Gastrocnemius medialis (tissue), 4 donors: ENCODE results near the gene EFCC1. TPM values are rescaled to one million over a fixed set of nuclear protein-coding genes. Genes with fewer than 3 reads are reported as not detected.

ENCODE experiments used
- ATAC-seq, 2 donors: fragments of 150-250 bp; one replicate each; pipeline ENCODE4 v1.9.1; 2016
- DNase-seq, 2 donors: peaks; one replicate each; pipeline ENCODE4 v3.0.0-alpha.2; 2019
- H3K27ac ChIP-seq, 4 donors: fragments of 200-600 bp; sonication (generic); 1 replicate in 1 of 4; 2 replicates in 3 of 4; pipeline ENCODE4 v1.5.1; 2016 to 2018; ENCODE audit warnings: mild to moderate bottlenecking in 2 of 4, moderate library complexity in 1 of 4
- H3K27me3 ChIP-seq, 3 donors: fragments of 200-600 bp; sonication (generic) in 2 of 3; 1 replicate in 1 of 3; 2 replicates in 2 of 3; pipeline versions ENCODE4 v1.5.1 to v1.6.0; 2016 to 2019; ENCODE audit warnings: mild to moderate bottlenecking in 1 of 3, moderate library complexity in 1 of 3
- H3K36me3 ChIP-seq, 2 donors: fragments of 200-600 bp; sonication (generic) in 1 of 2; one replicate each; pipeline ENCODE4 v1.5.1; 2017 to 2018
- H3K4me1 ChIP-seq, 2 donors: fragments of 200-600 bp; sonication (generic) in 1 of 2; one replicate each; pipeline ENCODE4 v1.5.1; 2016 to 2017; ENCODE audit warnings: mild to moderate bottlenecking in 2 of 2
- H3K4me3 ChIP-seq, 4 donors: fragments of 200-600 bp; sonication (generic) in 3 of 4; 1 replicate in 1 of 4; 2 replicates in 3 of 4; pipeline ENCODE4 v1.5.1; 2016 to 2019; ENCODE audit warnings: mild to moderate bottlenecking in 2 of 4
- H3K9me3 ChIP-seq, 3 donors: fragments of 200-600 bp; sonication (generic) in 2 of 3; 1 replicate in 1 of 3; 2 replicates in 2 of 3; pipeline ENCODE4 v1.5.1; 2016 to 2019
- CTCF ChIP-seq, 5 experiments: fragments of 450-650 bp in 3 of 5; fragments of 200-600 bp in 2 of 5; sonication (generic) in 2 of 5; IDR thresholded peaks in 4 of 5; conservative IDR thresholded peaks in 1 of 5; 1 replicate in 4 of 5; 2 replicates in 1 of 5; pipeline ENCODE4 v1.5.1; 2016 to 2019; ENCODE audit warnings: antibody characterized with exemption in 5 of 5, mild to moderate bottlenecking in 3 of 5, moderate library complexity in 3 of 5
- POLR2A ChIP-seq, 2 donors: fragments of 450-650 bp; IDR thresholded peaks; one replicate each; pipeline ENCODE4 v1.6.1; 2017; ENCODE audit warnings: antibody characterized with exemption in 2 of 2, mild to moderate bottlenecking in 2 of 2, moderate library complexity in 2 of 2
- in situ Hi-C, 4 donors: fragments of 200-750 bp; cut with MboI; loops; one replicate each; pipeline versions ENCODE4 v1.15.0 to v1.8.0; 2017; ENCODE audit warnings: low sequenced_read_pairs in 4 of 4
- intact Hi-C: fragments of 100-400 bp; cut with DNase I; formaldehyde crosslinking; loops from one replicate; pipeline ENCODE4 v1.15.1; 2023; ENCODE audit warnings: low total_unique reads
- total RNA-seq, 4 donors: library from RNA; depleted of rRNA; stranded (reverse); fragments of >200 nt; gene quantifications; one replicate each; pipeline versions ENCODE4 v1.1.0 to v1.2.3, GENCODE V29; 2016

EFCC1 gene
- total RNA-seq, 4 donors from 2014 or later, result 0.26 to 1.2 (median 0.45) TPM

GRCh38 chr3:129003578-129004112, 2.5 kb downstream of the EFCC1 start:
- in situ Hi-C loops (no loop called here), intact Hi-C loops (no loop called here)
- peak overlapping the region in 1 of 4 donors; percentile 8 for H3K4me3 ChIP-seq
- no peak for DNase-seq
- no peaks in the 10 kb centered on the region for H3K9me3 ChIP-seq
- H3K27ac ChIP-seq, result no peak overlapping the region
- no peak for ATAC-seq
- H3K27me3 ChIP-seq, result peaks cover 22 to 38% (median 25%) of the 10 kb centered on the region in 3 donors
- TF ChIP-seq CTCF (IDR thresholded peaks at IDR 0.05 in 4 of 5, conservative IDR thresholded peaks at IDR 0.05 in 1 of 5), result no peak
- no peak for TF ChIP-seq POLR2A (IDR thresholded peaks at IDR 0.05)
- no peaks in the 10 kb centered on the region for H3K36me3 ChIP-seq
- peaks cover 32 to 43% of the 10 kb centered on the region in 2 donors for H3K4me1 ChIP-seq

- DNase-seq (no peak), ATAC-seq (no peak)
- intact Hi-C loops (no loop called here), in situ Hi-C loops (no loop called here)
- Histone ChIP-seq H3K27me3 (peaks cover 22 to 38% (median 25%) of the 10 kb centered on the region in 3 donors), H3K4me1 (peaks cover 32 to 43% of the 10 kb centered on the region in 2 donors), H3K9me3 (no peaks in the 10 kb centered on the region), H3K4me3 (no peak overlapping the region), H3K36me3 (no peaks in the 10 kb centered on the region), H3K27ac (peak overlapping the region in 3 of 4 donors; percentile 4 to 44 (median 36))
- TF ChIP-seq CTCF (IDR thresholded peaks at IDR 0.05 in 4 of 5, conservative IDR thresholded peaks at IDR 0.05 in 1 of 5) (no peak), POLR2A (IDR thresholded peaks at IDR 0.05) (no peak)
Measured at GRCh38 chr3:129004639-129005295, 3.7 kb downstream of the EFCC1 start.

GRCh38 chr3:129005526-129006303, 4.6 kb downstream of the EFCC1 start:
- no peak overlapping the region for H3K4me3 ChIP-seq
- peaks cover 21 to 30% (median 22%) of the 10 kb centered on the region in 3 donors for H3K27me3 ChIP-seq
- DNase-seq (no peak), ATAC-seq (no peak)
- no peak for TF ChIP-seq CTCF (IDR thresholded peaks at IDR 0.05 in 4 of 5, conservative IDR thresholded peaks at IDR 0.05 in 1 of 5)
- TF ChIP-seq POLR2A (IDR thresholded peaks at IDR 0.05), result no peak
- intact Hi-C loops (no loop called here), in situ Hi-C loops (no loop called here)
- H3K36me3 ChIP-seq, result no peaks in the 10 kb centered on the region
- H3K4me1 ChIP-seq, result peaks cover 27 to 38% of the 10 kb centered on the region in 2 donors
- peak overlapping the region in 3 of 4 donors; percentile 4 to 44 (median 36) for H3K27ac ChIP-seq
- H3K9me3 ChIP-seq, result no peaks in the 10 kb centered on the region

- H3K27ac ChIP-seq, result peak overlapping the region in 1 of 4 donors; percentile 16
- DNase-seq, result no peak
- in situ Hi-C loops, result no loop called here
Measured at GRCh38 chr3:129006864-129007263, 5.8 kb downstream of the EFCC1 start.

More at GRCh38 chr3:129006864-129007263, 5.8 kb downstream of the EFCC1 start:
- Histone ChIP-seq H3K4me1 (peaks cover 21 to 37% of the 10 kb centered on the region in 2 donors), H3K4me3 (no peak overlapping the region), H3K9me3 (no peaks in the 10 kb centered on the region), H3K27me3 (peaks cover 11 to 20% (median 12%) of the 10 kb centered on the region in 3 donors), H3K36me3 (no peaks in the 10 kb centered on the region)
- no peak for ATAC-seq
- intact Hi-C loops, result no loop called here
- TF ChIP-seq CTCF (IDR thresholded peaks at IDR 0.05 in 4 of 5, conservative IDR thresholded peaks at IDR 0.05 in 1 of 5), result no peak
- TF ChIP-seq POLR2A (IDR thresholded peaks at IDR 0.05), result no peak
